Measurements from ENCODE around the gene LITAFD. TPM values are rescaled to one million over a fixed set of nuclear protein-coding genes. Genes with fewer than 3 reads are reported as not detected.
A peak's percentile ranks its signal among the peaks of the same experiment; 100 is the strongest.
"Not testable (repeated sequence)": the region's sequence is repeated elsewhere in the genome, so short reads cannot be mapped to it uniquely, and the experiment has no call there.

LITAFD gene
- total RNA-seq, 1 donor from 2014 or later = not detected

DNA sequence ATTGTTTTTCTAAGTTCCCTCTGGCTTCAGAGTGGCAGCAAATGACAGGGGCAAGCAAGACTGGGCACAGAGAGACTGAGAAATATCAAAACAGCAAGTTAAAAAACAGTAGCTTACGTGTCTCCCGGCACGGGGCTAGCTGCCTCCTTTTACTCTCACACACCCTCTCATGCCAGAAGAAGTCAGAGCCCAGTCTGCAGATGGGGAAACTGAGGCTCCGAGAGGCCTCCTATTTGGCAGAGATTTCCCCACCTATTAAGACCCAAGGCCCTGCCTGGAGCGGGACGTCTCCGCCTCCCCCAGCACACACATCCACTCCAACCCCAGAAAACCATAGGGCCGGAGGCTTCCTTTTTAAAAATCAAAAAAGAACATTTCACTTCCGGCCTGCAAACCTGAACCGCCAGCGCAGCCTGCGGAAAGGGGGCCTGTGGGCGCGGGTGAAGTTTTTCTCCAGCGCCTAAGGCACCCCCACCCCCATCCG lies 14.2 kb upstream of the LITAFD start:
- ATAC-seq (no peak), DNase-seq (ENCODE audit: low spot score) (no peak)
- intact Hi-C loops (cut with DNase I) = loop anchor here (10.0 kb wide), 1 partner anchor 1757 kb away; no protein-coding TSS in a partner anchor

DNA sequence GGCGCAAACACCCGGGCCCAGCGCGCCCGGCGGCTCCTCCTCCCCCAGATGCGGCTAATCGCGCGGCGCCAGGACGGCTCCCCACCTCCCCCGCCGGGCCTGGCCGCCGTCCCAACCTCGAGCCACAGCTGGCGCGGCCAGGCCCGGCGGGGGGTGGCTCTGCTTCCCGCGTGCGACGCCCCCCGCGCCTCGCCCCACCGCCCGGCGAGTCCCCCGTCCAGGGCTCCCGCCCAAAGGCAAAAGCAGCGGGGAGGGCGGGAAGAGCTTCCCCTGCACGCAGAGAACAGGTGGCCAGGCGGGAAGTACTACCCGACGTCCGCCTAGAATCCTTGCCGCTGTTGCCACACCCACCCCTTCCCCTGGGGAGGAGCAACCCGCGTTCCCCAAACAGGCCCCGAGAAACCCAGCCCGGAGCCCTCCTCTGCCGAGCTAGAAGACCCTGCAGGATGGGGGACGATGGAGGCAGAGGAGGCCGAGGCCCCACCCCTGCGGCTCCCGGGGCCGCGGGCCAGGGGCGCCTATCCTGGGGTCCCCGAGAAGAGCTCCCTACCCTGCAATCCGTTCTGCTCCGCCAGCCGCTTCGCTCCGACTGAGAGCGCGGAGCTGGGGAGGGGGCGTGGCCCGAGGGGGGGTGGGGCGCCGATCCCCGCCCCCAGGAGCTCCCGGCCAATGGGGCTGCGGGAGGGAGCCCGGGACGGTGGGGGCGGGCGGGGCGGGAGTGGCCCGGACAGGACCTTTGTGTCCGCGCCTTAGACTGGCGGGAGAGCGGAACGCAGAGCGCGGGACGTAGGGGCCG lies 13.5 kb upstream of the LITAFD start, which contains the start of gene CARHSP1:
TSS of gene CARHSP1 (minus strand) at position 591 of the 796 bp plus-strand sequence. CDS start 9,678 bp downstream, outside the sequence.
- DNase-seq (ENCODE audit: low spot score) (peak; percentile 94), ATAC-seq (peak; percentile 90)
- intact Hi-C loops (cut with DNase I) = loop anchor here (10.0 kb wide), 1 partner anchor 1756 kb away; no protein-coding TSS in a partner anchor

DNA sequence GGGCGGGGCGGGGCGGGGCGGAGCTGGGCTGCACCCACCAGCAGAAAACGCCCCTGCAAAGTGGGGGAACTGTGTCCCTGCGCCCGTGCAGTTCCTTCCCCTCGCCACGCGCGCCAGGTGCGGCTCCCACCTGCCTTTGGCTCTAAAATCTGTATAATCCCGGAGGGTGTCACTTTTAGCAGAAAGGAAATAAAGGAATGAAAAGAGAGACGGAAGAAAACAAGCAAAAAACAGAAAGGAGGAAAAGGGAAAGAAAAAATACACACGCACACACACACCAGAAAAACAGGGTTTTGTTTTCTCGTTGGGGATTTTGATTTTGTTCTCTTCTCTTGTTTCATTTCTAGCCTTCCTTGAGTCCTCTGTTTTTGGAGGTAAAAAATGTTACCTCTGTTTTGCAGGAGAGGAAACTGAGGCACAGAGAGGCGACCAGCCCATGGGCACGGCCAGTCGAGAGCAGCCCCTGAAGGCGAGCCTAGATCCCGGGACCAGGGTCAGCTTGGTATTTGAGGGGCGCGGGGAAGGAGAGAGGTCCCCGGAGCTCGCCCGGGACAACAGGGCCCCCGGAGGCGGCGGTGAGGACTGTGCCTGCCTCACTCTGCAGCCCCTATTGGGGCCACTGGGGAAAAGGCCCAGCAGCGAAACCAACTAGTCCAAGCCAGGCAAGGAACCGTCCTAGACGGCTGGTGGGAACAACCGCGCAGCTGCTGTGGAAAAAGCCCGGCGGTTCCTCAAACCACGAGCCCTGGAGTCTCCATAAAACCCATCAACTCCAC lies 12.8 kb upstream of the LITAFD start:
- intact Hi-C loops (cut with DNase I) = loop anchor here (10.0 kb wide), 1 partner anchor 1755 kb away; no protein-coding TSS in a partner anchor
- ATAC-seq = no peak
- DNase-seq (ENCODE audit: low spot score) = no peak

DNA sequence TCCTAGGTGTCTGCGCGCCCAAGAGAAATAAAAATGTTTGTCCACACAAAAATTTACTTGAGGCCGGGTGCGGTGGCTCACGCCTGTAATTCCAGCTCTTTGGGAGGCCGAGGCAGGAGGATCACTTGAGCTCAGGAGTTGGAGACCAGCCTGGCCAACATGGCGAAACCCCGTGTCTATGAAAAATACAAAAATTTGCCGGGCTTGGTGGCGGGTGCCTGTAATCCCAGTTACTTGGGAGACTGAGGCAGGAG lies 12.2 kb upstream of the LITAFD start:
- intact Hi-C loops (cut with DNase I) = loop anchor here (10.0 kb wide), 2 partner anchors 75 to 1755 kb away; partner anchors contain the start of genes PMM2 and TMEM186
- ATAC-seq; DNase-seq (ENCODE audit: low spot score): not testable (repeated sequence)

DNA sequence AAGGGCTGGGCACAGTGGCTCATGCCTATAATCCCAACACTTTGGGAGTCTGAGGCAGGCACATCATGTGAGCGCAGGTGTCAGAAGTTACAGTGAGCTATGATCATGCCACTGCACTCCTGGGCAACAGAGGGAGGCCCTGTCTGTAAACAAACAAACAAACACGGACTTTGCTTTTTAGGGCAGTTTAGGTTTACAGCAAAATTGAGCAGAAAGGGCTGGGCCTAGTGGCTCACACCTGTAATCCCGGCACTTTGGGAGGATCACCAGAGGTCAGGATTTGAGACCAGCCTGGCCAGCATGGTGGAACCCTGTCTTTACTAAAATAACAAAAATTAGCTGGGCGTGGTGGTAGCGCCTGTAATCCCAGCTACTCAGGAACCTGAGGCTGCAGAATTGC lies 10.1 kb upstream of the LITAFD start:
- DNase-seq (ENCODE audit: low spot score) (no peak), ATAC-seq (no peak)
- intact Hi-C loops (cut with DNase I) = loop anchor here (10.0 kb wide), 1 partner anchor 77 kb away; the partner anchor contains the start of genes PMM2 and TMEM186

DNA sequence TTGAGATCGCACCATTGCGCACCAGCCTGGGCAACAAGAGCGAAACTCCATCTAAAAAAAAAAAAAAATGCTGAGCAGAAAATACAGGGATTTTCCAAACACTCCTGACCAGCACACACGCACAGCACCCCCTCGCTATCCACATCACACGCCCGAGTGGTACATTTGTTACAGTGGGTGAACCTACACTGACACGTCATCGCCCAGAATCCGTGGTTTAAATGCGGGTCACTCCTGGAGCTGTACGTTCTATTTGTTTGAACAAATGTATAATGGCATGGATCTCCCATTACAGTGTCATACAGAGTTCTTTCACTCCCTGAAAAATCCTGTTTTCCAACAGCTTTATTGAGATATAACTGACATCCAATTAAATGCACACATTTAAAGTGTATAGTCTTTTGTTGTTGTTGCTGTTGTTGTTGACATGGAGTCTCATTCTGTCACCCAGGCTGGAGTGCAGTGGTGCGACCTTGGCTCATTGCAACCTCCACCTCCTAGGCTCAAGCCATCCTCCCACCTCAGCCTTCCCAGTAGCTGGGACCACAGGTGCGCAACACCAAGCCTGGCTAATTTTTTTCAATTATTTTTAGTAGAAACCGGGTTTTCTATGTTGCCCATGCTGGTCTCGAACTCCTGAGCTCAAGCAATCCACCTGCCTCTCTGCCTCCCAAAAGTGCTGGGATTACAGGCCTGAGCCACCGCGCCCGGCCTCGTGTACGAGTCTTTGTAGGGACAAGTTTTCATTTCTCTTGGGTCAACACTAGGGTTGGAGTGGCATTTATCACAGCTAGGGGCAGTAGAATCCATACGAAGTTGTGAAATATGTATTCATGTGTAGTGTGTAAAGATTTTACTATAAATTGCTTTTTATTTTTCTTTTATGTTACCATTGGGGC lies 8.9 kb upstream of the LITAFD start:
- intact Hi-C loops (cut with DNase I) = loop anchor here (10.0 kb wide), 1 partner anchor 78 kb away; the partner anchor contains the start of genes PMM2 and TMEM186
- no peak for ATAC-seq

DNA sequence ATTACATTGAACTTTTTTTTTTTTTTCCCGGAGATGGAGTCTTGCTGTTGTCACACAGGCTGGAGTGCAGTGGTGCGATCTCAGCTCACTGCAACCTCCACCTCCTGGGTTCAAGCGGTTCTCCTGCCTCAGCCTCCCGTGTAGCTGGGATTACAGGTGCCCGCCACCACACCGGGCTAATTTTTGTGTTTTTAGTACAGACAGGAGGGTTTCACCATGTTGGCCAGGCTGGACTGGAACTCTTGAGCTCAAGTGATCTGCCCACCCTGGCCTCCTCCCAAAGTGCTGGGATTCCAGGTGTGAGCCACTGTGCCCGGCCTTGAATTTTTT lies 8.3 kb upstream of the LITAFD start:
- ATAC-seq; DNase-seq (ENCODE audit: low spot score): not testable (repeated sequence)
- intact Hi-C loops (cut with DNase I) = loop anchor here (10.0 kb wide), 1 partner anchor 79 kb away; the partner anchor contains the start of genes PMM2 and TMEM186

More for the DNA sequence above, 8.9 kb upstream of the LITAFD start:
- DNase-seq (ENCODE audit: low spot score) = no peak

DNA sequence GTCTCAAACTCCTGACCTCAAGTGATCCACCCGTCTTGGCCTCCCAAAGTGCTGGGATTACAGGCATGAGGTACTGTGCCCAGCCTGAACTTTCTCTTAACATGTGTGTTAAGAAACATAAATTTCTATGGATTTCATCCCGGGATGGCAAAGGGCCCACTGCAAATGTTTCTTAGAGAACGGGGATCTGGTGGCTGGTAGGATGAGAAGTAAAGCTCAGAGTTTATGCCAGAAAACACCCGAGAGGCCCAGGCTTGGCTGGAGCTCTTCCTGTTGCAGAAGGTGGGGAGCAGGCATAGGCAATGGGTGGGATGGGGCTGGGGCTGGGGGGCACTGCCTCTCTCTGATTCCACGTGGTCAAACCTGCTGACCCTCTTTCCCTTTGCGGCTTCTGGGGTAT lies 7.8 kb upstream of the LITAFD start:
- intact Hi-C loops (cut with DNase I) = loop anchor here (10.0 kb wide), 1 partner anchor 80 kb away; the partner anchor contains the start of genes PMM2 and TMEM186
- no peak for ATAC-seq
- no peak for DNase-seq (ENCODE audit: low spot score)

DNA sequence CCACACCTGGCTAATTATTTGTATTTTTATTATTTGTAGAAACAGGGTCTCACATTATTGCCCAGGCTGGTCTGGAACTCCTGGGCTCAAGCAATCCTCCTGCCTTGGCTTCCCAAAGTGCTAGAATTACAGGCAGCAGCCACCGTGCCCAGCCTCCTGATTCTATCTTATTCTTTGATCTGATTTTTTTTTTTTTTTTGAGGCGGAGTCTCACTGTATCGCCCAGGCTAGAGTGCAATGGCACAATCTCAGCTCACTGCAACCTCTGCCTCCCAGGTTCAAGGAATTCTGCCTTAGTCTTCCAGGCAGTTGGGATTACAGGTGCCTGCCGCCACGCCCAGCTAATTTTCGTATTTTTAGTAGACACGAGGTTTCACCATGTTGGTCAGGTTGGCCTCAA lies 6.8 kb upstream of the LITAFD start:
- not testable (repeated sequence) for DNase-seq (ENCODE audit: low spot score); ATAC-seq
- intact Hi-C loops (cut with DNase I) = loop anchor here (10.0 kb wide), 1 partner anchor 81 kb away; the partner anchor contains the start of genes PMM2 and TMEM186

DNA sequence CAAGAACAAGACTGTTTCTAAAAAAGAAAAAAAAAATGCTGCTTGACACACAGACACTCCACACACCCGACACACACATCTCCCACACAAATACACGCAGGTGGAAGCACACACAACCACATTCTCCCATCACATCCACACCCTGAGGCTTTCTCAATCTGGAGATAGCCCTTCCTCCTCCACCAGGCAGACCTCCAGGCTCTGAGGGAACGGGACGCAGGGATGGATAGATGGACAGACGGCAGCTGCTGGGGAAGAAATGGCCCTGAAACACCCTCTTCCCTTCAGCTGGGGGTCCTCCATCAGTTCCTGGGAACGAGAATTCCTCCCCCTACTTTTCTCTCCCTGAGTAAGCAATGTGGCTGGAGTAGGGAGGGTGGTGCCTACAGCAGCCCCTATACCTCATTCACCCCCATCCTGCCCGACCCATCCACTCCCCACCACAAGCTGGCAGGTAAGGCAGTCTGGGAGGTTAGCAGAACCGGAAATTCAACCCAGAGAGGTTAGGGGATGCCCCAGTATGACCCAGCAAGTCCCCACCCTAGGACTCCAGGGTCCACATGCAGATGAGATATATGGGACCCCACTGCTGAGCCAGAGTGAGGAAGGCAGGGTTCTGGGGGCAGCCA lies 4.1 kb upstream of the LITAFD start:
- ATAC-seq (no peak), DNase-seq (ENCODE audit: low spot score) (no peak)
- intact Hi-C loops (cut with DNase I) = loop anchor here (10.0 kb wide), 1 partner anchor 83 kb away; the partner anchor contains the start of genes PMM2 and TMEM186

DNA sequence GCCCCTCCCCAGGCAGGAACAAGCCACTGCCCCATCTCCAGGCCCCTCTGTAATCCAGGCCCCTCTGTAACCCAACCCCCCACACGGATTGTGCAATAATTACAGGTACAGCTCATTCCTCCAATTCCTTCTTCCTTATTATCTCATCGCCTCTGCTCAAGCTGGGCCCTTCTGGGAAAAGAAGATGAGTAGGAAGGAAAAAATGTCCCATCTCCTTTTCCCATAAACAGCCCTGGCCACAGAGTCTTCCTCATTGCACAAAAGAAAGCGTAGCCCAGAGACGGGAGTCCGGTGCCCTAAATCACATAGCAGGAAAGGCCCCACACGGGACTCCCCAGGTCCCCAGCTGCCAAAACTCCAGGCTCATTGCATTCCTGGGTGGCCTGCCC lies 3.6 kb upstream of the LITAFD start:
- DNase-seq (ENCODE audit: low spot score) (no peak), ATAC-seq (peak; percentile 53)
- intact Hi-C loops (cut with DNase I) = loop anchor here (10.0 kb wide), 1 partner anchor 84 kb away; the partner anchor contains the start of genes PMM2 and TMEM186

DNA sequence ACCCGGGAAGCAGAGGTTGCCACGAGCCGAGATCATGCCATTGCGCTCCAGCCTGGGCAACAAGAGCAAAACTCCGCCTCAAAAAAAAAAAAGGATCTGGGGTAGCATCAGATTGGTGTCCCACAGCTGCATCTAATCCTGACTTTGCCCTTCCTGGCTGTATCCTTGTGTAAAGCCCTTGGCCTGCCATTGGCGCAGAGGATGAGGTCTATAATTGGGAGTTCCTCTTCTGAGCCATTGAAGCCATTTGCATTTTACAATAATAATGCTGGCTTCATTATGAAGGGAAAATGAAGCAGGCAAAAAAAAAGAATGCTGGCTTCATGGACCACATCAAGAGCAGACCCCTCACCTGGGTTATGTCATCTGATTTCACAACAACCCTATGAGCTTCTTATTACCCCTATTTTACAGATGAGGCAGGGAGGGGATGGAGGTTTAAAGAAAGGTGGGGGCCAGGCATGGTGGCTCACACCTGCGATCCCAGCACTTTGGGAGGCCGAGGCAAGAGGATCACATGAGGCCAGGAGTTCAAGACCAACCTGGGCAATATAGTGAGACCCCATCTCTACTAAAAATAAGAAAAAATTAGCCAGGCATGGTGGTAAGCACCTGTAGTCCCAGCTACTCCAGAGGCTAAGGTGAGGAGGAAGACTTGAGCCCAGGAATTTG lies 1.2 kb upstream of the LITAFD start:
- ATAC-seq (no peak), DNase-seq (ENCODE audit: low spot score) (no peak)
- intact Hi-C loops (cut with DNase I) = loop anchor here (5.0 kb wide), 1 partner anchor 219 kb away; no protein-coding TSS in a partner anchor

DNA sequence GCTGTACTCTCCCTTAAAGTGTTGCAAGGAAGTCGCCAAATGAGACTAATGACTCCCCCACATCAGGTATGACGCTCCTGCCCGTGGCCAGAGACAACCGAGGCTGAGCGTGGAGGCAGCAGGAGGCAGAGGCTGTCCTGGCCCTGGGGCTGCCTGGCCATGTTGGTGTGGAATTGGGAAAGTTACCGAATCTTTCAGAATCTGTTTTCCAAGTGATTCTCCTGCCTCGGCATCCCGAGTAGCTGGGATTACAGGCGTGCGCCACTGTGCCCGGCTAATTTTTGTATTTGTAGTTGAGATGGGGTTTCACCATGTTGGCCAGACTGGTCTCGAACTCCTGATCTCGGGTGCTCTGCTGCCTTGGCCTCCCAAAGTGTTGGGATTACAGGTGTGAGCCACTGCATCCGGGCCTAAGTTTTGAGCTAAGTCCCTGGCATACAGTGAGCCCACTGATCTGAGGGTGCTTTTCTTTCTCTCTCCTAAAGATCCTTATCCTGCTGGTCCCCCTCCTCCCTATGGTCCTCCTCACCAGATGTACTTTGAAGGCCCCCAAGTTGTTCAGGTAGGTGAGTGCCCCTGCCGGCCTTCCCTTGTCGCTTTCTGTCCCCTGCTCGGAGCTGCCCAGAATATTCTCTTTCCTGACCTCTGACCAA lies 700 bp downstream of the LITAFD start:
- ATAC-seq (no peak), DNase-seq (ENCODE audit: low spot score) (no peak)
- intact Hi-C loops (cut with DNase I) = loop anchor here (5.0 kb wide), 1 partner anchor 221 kb away; no protein-coding TSS in a partner anchor

DNA sequence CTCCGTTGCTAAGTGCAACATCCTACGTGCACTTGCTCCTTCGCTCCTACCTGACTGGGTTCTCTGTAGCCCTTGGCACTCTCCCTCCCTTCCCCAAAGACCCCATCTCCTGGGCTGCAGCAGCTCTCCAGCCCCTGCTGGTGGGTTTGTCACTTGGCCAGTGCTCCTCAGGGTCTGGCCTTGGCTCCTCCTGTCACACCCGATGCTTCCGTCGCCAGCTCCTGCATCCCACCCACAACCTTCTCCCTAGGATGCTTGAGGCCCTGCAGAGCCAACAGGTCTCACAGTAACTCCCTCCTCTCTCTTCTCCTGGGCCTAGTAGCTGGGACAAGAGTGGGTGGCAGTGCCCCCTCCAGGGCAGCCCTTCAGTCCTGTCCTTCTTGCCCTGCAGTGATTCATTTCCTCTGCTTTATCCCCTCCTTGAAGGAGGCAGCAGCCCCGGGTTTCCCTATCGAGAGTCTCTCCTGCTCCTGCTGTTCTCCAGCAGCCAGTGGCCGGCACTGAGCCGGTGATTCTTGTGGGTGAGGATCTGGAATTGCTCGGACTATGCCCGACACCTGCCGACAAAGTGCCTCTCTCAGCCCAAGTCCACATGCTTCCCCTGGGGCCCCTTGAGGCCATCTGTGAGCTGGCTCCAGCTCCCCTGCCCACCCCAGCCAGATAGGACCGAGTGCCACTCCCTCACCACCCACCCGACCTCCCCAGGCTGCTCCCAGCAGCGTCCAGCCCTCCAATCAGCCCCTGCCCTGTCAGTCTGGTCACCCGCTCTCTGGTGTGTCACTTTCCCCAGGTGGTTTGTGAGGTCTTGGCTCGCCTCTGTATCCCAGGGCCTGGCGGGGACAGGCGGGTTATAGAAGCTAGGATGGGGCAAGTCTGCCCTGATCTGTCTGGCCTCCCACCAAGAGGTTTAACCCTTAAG lies 3.8 kb downstream of the LITAFD start:
- intact Hi-C loops (cut with DNase I) = no loop called here
- ATAC-seq = no peak
- DNase-seq (ENCODE audit: low spot score) = no peak

DNA sequence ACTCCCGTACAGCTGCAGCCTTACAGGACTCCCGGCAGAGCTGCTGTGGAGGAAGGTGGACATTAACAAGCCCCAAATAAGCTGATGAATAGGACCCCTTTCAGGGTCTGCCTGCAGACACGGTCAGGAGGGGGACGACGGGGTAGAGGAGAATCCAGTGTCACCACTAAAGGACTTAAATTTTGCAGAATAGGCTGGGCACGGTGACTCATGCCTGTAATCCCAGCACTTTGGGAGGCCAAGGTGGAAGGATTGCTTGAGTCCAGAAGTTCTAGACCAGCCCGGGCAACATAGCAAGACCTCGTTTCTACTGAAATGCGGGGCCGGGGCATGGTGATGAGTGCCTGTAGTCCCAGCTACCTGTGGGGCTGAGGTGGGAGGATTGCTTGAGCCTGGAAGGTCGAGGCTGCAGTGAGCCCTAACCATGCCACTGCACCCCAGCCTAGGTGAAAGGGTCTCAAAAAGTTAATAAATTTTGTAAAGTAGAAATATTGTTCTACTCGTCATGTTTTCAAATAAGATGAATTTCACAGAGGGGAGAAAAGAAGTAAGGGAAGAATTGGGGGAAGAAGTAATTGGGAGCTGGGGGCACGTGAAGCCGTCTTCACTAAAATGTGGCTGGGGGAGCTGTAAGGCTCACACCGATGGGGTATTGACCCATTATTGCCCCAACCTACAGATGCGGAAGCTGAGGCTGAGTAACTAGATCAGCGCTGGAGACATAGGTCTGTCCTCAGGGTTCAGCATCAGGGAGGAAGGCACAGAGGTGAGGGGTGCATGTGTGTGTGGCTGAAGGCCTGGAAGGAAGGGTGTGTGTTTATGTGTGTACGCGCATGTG lies 4.7 kb downstream of the LITAFD start:
- ATAC-seq (no peak), DNase-seq (ENCODE audit: low spot score) (no peak)
- intact Hi-C loops (cut with DNase I) = no loop called here

Measured in sciatic nerve (tissue), 2 donors.